ENCODE measurements around the gene FAM53B.

DNA sequence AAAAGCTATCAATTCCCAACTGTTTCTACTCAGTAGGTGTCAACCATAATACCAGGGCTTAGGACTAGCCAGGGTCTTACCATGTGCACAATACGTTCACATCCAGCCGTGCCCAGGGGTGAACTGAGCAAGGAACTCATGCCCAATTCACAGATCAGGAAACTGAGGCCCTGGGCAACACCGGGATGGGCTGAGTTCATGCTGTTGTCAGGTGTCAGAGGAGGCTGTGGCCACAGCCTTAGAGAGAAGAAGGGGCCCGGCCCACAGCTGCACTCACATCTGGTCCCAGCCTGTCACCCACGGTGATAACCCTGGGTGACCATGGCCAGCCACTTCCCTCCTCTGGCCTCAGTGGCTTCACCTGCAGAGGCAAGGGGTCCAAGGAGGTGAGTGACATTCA lies 92.0 kb downstream of the FAM53B start:
- TF ChIP-seq TAF1 (IDR thresholded peaks at IDR 0.05; ENCODE audit: borderline replicate concordance, low read depth, low read length) (no peak), POLR2AphosphoS5 (IDR thresholded peaks at IDR 0.05; ENCODE audit: low read depth, low read length) (no peak), POLR2A (IDR thresholded peaks at IDR 0.05; ENCODE audit: low read depth, low read length) (no peak)

Data from GM12892 (cell line).